Activated B cell treated with CpG ODN at 0.5 μM for 24 hours (primary cell): ENCODE measurements around the gene SMIM38. TPM values are rescaled to one million over a fixed set of nuclear protein-coding genes. Genes with fewer than 3 reads are reported as not detected.
"Not testable (repeated sequence)": the region's sequence is repeated elsewhere in the genome, so short reads cannot be mapped to it uniquely, and the experiment has no call there.

Experiments
- ATAC-seq: fragments of 200-7000 bp; cut with Tn5 transposase; one replicate; pipeline ENCODE4 v1.10.0; 2021; ENCODE audit warnings: low read depth, mild to moderate bottlenecking, moderate library complexity
- CTCF ChIA-PET: fragments of 350-600 bp; sonication (Branson Sonifier 250); formaldehyde crosslinking; loops from one replicate; lab custom pipeline; 2021; ENCODE audit warnings: antibody characterized with exemption; lab: Charles Lee
- POLR2A ChIA-PET: fragments of 350-600 bp; sonication (Branson Sonifier 250); formaldehyde crosslinking; loops from one replicate; lab custom pipeline; 2021; ENCODE audit warnings: antibody characterized with exemption; lab: Charles Lee
- DNase-seq: peaks from one replicate; pipeline ENCODE4 v3.0.0; 2022
- H3K27ac Mint-ChIP-seq: one replicate; pipeline ENCODE4 v1.8.0; 2020; ENCODE audit warnings: mixed read lengths
- H3K27me3 Mint-ChIP-seq: one replicate; pipeline ENCODE4 v1.8.0; 2021; ENCODE audit warnings: mixed read lengths
- H3K36me3 Mint-ChIP-seq: one replicate; pipeline ENCODE4 v1.8.0; 2021; ENCODE audit warnings: low read depth, mixed read lengths
- H3K4me1 Mint-ChIP-seq: one replicate; pipeline ENCODE4 v1.8.0; 2021; ENCODE audit warnings: mixed read lengths
- H3K4me3 Mint-ChIP-seq: one replicate; pipeline ENCODE4 v1.8.0; 2020; ENCODE audit warnings: mild to moderate bottlenecking, mixed read lengths
- H3K9me3 Mint-ChIP-seq: one replicate; pipeline ENCODE4 v1.8.0; 2020; ENCODE audit warnings: mixed read lengths
- CTCF ChIP-seq: fragments of 200-600 bp; IDR thresholded peaks from one replicate; pipeline ENCODE4 v1.8.0; 2022; ENCODE audit warnings: antibody characterized with exemption, mild to moderate bottlenecking
- intact Hi-C: fragments of 100-400 bp; cut with micrococcal nuclease; formaldehyde crosslinking; loops from one replicate; pipeline ENCODE4 v1.15.1; 2024
- total RNA-seq: library from RNA; stranded (reverse); gene quantifications from 2 replicates; pipeline ENCODE4 v1.2.3, GENCODE V29; 2022

SMIM38 gene
- total RNA-seq, 1 donor from 2014 or later: 2.7 TPM

DNA sequence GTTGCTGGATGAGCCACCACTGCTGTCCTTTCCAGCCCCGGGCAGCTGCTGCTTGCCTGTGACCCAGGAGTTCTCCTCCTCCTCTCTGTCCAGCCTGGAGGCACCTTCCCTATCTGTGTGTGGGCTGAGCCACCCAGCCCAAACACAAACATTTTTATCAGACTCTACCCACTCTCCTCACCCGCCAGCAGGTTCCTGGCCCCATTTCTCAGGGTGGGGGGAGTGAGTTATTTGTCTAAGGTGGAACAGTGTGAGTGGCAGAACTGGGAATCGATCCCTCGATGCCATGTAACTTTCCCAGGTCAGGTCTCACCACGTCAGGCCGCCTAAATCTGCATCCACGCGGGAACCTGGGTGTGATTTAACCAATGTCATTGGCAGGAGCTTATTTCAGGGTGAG lies 20.8 kb upstream of the SMIM38 start:
- no peak for TF ChIP-seq CTCF
- CTCF ChIA-PET: no interaction called here
- POLR2A ChIA-PET: interaction anchor here (0.7 kb wide), 1 partner anchor 162 kb away, joined by 10 read pairs; no protein-coding TSS in a partner anchor

GRCh38 chr11:69135420-69136363 lies 20.0 kb upstream of the SMIM38 start:
- Mint-ChIP-seq H3K4me1 (peaks cover 20% of the 10 kb centered on the region), H3K9me3 (peaks cover 13% of the 10 kb centered on the region), H3K27me3 (no peaks in the 10 kb centered on the region), H3K27ac (no peak overlapping the region), H3K4me3 (no peak overlapping the region), H3K36me3 (peaks cover 4% of the 10 kb centered on the region)
- DNase-seq (no peak), ATAC-seq (peak; percentile 40)
- TF ChIP-seq CTCF: no peak
- CTCF ChIA-PET: no interaction called here
- POLR2A ChIA-PET: no interaction called here
- intact Hi-C loops: no loop called here

More for the DNA sequence above, 20.8 kb upstream of the SMIM38 start:
- no peak for ATAC-seq
- intact Hi-C loops: no loop called here
- Mint-ChIP-seq H3K9me3 (peaks cover 13% of the 10 kb centered on the region), H3K4me3 (no peak overlapping the region), H3K27me3 (no peaks in the 10 kb centered on the region), H3K27ac (no peak overlapping the region), H3K36me3 (peaks cover 4% of the 10 kb centered on the region), H3K4me1 (peaks cover 20% of the 10 kb centered on the region)
- DNase-seq: no peak

GRCh38 chr11:69136471-69136870 lies 19.3 kb upstream of the SMIM38 start:
- CTCF ChIA-PET: no interaction called here
- H3K9me3 Mint-ChIP-seq: peaks cover 13% of the 10 kb centered on the region
- POLR2A ChIA-PET: no interaction called here
- TF ChIP-seq CTCF: no peak
- intact Hi-C loops: no loop called here
- DNase-seq: no peak
- peaks cover 4% of the 10 kb centered on the region for H3K36me3 Mint-ChIP-seq
- no peak for ATAC-seq
- no peaks in the 10 kb centered on the region for H3K27me3 Mint-ChIP-seq
- H3K27ac Mint-ChIP-seq: no peak overlapping the region
- peaks cover 22% of the 10 kb centered on the region for H3K4me1 Mint-ChIP-seq
- H3K4me3 Mint-ChIP-seq: no peak overlapping the region

- ChIA-PET CTCF (no interaction called here), POLR2A (no interaction called here)
- H3K27ac Mint-ChIP-seq: no peak overlapping the region
- no peaks in the 10 kb centered on the region for H3K27me3 Mint-ChIP-seq
- DNase-seq (no peak), ATAC-seq (no peak)
- peaks cover 4% of the 10 kb centered on the region for H3K36me3 Mint-ChIP-seq
- no peak for TF ChIP-seq CTCF
- peaks cover 19% of the 10 kb centered on the region for H3K9me3 Mint-ChIP-seq
- H3K4me3 Mint-ChIP-seq: no peak overlapping the region
- peaks cover 26% of the 10 kb centered on the region for H3K4me1 Mint-ChIP-seq
- intact Hi-C loops: no loop called here
Measured at GRCh38 chr11:69137151-69137844, 18.4 kb upstream of the SMIM38 start.

- H3K36me3 Mint-ChIP-seq: peaks cover 4% of the 10 kb centered on the region
- no peak overlapping the region for H3K4me3 Mint-ChIP-seq
- DNase-seq (no peak), ATAC-seq (no peak)
- intact Hi-C loops: no loop called here
- no peak overlapping the region for H3K27ac Mint-ChIP-seq
- peaks cover 19% of the 10 kb centered on the region for H3K9me3 Mint-ChIP-seq
- TF ChIP-seq CTCF: no peak
- ChIA-PET POLR2A (no interaction called here), CTCF (no interaction called here)
- H3K27me3 Mint-ChIP-seq: no peaks in the 10 kb centered on the region
- H3K4me1 Mint-ChIP-seq: peaks cover 26% of the 10 kb centered on the region
Measured at GRCh38 chr11:69138265-69138664, 17.5 kb upstream of the SMIM38 start.

- intact Hi-C loops: not testable (repeated sequence)
Measured at GRCh38 chr11:69140161-69140560, 15.6 kb upstream of the SMIM38 start.

More at GRCh38 chr11:69140161-69140560, 15.6 kb upstream of the SMIM38 start:
- H3K36me3 Mint-ChIP-seq, H3K27ac Mint-ChIP-seq, DNase-seq, H3K27me3 Mint-ChIP-seq, CTCF ChIA-PET, H3K4me3 Mint-ChIP-seq, ATAC-seq: not testable (repeated sequence)
- POLR2A ChIA-PET: interaction anchor here (0.6 to 0.7 kb wide), 2 partner anchors 10 to 502 kb away, joined by 3 to 4 read pairs; no protein-coding TSS in a partner anchor
- Mint-ChIP-seq H3K4me1 (peaks cover 18% of the 10 kb centered on the region), H3K9me3 (peaks cover 16% of the 10 kb centered on the region)
